SHP77 treated with DMSO at 0.1 percent for 48 hours (cell line): ENCODE data around the gene VMP1.

Source experiments
- DNase-seq: peaks from one replicate; lab custom pipeline; 2025; lab: John Stamatoyannopoulos, UW

The VMP1 gene

DNA sequence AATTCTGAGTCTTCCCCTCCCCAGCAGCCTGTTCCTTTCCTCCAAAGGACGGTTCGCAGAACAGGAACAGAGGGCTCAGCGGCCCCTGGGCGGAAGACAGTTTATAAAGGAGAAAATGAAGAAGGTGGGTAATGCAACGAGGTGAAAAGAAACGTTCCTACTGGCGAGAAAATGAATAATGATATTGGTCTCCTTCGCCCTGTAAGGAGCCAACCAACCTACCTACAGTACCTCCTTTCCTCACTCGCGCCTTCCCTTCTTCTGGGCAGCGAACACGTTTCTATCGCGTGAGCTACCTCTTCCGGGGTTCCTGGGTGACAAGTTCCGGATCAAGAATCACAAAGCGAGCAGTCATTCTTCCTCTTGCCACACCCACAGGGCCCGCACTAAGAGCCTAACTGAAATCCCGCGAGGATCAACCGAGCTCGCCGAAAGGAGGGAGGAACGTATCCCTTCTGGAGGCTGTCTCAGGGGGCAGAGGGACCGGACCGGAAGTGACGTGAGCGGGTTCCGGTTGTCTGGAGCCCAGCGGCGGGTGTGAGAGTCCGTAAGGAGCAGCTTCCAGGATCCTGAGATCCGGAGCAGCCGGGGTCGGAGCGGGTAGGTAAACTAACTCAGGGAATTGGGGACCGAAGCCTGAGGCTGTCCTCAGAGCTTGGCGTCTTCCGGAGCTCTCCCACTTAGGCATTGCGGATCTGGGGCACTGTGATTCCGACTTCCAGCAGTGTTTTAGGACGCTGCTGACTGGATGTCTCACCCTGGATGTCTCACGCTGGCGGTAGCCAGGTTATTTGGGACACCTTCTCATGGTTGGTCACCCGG is at the start of gene VMP1, which contains the start of gene PTRH2:
Gene VMP1 (plus strand): TSS at position 506 of the 822 bp plus-strand sequence. CDS start 23,793 bp downstream, outside the sequence.
Gene PTRH2 (minus strand): TSS at position 282 of the 822 bp plus-strand sequence. CDS start 9,452 bp downstream, outside the sequence.
- DNase-seq: peak; percentile 98

DNA sequence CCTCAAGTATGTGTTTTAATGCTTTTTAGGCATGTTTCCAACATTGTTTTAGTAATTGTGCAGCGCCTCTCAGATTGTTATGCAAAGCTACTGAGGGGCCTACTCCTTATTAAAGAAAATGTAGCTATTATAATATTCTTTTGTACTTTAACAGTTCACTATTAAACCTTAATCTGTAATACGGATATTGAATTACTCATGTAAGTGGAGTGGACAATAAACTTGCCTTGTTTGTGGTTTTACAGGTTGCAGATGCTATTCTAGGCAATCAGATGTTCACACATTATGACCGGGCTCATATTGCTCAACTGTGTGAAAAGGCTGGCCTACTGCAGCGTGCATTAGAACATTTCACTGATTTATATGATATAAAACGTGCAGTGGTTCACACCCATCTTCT is 41.2 kb upstream of the VMP1 start:
- no peak for DNase-seq

DNA sequence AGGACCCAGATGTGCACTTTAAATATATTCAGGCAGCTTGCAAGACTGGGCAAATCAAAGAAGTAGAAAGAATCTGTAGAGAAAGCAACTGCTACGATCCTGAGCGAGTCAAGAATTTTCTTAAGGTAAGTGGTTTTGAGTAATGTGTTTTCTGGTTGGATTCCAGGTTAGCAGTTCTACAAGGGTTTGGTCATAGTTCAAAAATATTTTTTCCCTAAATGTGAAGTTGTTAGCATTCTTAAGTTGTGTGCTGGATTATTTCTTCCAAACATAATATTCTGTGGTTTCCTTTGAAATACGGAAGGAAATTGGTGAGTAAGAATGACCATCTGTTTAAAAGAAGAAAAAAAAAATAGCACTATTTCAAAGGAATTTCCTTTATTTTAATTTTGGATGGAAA is 38.6 kb upstream of the VMP1 start:
- DNase-seq: no peak

- DNase-seq: no peak
These were observed 38.0 kb upstream of the VMP1 start for GRCh38 chr17:59669411-59669810.

GRCh38 chr17:59669944-59670343 is 37.5 kb upstream of the VMP1 start:
- DNase-seq: no peak

- no peak for DNase-seq
These were observed 36.1 kb upstream of the VMP1 start for GRCh38 chr17:59671386-59671785.

GRCh38 chr17:59675231-59675630 is 32.2 kb upstream of the VMP1 start:
- no peak for DNase-seq

DNA sequence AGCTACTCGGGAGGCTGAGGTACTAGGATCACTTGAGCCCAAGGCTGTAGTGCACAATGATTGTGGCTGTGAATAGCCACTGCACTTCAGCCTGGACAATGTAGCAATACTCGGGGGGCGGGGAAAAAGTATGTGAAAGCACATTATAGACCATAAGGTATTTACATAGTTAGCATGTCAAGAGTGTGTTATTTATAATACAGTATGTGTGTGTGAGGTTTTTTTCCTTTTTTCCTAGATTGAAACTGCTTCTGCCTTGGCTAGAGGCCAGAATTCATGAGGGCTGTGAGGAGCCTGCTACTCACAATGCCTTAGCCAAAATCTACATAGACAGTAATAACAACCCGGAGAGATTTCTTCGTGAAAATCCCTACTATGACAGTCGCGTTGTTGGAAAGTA is 30.7 kb upstream of the VMP1 start:
- no peak for DNase-seq

DNA sequence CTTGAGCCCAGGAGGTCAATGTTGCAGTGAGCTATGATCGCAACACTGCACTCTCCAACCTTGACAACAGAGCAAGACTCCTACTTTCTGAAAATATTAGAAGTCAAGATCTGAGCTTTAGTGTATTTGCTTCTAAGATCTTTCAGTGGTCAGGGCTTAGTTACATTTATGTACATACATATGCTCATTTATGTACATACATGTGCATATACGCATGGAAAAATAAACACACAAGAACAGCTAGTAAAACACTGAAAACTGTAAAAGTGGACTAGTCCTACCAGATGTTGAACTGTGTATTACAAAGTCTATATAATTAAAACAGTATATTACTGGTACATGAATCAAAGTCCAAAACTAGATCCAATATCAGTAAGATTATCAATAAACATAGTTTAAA is 28.5 kb upstream of the VMP1 start:
- no peak for DNase-seq

DNA sequence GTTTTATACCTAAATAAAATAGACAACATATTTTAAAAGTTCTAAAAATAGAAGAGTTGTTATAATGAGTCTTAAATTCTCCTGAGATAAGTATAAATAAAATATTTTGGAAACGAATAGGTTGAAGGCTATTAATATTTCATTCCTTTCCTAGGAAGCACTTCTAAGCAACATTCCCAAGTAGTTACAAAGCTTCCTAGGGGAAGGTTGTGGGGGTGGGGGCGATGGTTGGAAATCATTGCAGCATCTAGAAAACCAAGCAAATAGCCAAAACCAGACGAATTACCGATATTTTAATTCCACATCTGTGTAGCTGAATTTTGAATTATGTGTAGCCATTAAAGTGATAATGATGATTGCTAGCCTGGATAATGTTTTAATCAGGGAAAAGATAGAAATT is 27.1 kb upstream of the VMP1 start:
- DNase-seq: no peak

- no peak for DNase-seq
These were observed 24.2 kb upstream of the VMP1 start for GRCh38 chr17:59683283-59683682.

DNA sequence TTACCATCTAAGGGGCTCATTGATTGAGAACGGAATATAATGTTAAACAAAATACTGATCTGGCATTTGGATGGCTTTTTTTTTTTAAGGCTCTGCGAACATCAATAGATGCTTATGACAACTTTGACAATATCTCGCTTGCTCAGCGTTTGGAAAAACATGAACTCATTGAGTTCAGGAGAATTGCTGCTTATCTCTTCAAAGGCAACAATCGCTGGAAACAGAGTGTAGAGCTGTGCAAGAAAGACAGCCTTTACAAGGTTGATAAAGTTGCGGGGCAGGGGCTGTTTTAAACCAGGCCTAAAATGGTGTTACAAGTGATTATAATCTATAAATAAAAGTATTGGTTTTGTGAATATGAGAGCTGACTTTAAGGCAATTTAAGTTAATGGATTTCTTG is 22.5 kb upstream of the VMP1 start:
- DNase-seq: no peak

DNA sequence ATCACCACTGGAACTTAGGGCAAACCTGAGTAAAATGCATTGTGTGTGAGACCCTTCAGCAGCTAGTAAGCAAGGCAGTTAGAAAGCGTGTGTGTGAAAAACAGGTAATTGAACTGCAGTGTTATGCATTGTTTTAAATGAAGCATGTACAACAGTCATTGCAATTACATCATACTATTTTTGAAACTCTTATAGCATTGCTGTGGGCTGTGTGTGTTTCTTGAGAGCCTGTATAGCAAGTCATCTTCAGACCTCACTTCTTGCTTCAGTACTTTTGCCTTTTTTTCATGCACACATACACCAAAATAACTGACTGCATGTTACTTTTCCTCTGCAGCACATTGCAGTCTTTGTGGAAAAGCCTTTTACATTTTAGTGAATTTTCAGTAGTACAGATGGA is 19.4 kb upstream of the VMP1 start:
- DNase-seq: no peak

- no peak for DNase-seq
These were observed 19.0 kb upstream of the VMP1 start for GRCh38 chr17:59688496-59688895.

GRCh38 chr17:59693582-59693981 is 13.9 kb upstream of the VMP1 start:
- no peak for DNase-seq

- DNase-seq: no peak
These were observed 13.1 kb upstream of the VMP1 start for GRCh38 chr17:59694344-59694743.

DNA sequence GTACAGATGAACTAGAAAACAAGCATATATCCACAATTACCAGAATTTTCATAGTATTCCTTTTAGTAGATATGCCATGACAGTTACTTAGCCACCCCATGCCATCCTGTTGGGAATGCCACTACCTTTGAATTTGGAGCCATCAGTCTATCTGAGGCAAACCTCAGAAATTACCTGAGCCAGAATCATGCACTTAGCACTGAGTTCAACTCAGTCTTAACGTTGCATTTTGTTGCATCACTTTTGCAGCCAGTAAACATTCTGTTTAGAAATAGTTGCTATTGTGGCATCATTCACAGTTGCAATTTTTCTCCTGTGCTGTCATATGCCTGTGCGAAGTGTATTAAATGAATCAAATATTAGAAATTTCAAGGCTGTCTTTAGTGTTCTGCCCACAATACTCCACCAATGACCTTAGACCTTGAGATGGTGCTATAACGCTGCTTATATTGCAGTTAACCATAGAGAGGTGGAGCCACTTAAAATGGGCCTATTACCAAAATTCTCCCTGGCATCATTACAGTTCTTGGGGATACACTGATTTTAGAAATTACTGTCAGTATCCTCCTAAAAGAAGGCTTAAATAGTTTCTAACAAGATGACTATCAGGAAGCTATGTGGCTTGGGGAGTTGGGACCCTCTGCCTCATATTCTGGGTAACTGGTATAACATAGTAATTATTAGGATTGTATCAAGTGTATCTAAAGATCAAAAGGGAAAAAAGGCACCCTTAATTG is 11.3 kb upstream of the VMP1 start:
- DNase-seq: no peak

DNA sequence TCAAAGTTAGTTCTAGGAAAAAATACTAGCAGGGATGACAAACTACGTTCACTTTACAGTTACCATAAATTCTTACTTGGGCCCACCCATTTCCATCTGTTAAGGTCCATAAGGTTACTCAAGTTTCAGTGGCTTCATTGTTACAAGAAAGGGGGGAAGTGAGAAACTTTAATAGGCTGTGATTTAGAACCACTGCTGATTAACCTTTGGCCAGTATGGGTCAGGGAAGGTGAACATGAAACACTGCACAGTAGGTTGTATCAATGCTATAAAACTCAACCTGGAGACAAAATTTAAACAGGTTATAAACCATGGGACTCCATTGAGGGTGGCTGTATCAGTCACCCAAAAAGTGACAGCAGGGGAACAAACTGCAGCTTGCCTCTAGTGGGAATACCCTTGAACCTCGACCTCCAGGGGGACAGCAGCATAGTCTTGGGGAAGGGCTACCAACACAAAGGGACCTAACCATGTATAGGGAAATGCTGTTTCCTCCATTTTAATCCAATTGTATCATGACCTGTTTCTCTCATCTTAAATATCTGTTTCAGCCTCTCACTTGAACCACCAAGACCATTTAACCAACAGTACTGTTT is 10.7 kb upstream of the VMP1 start:
- DNase-seq: no peak

GRCh38 chr17:59698143-59698542 is 9.3 kb upstream of the VMP1 start:
- no peak for DNase-seq

DNA sequence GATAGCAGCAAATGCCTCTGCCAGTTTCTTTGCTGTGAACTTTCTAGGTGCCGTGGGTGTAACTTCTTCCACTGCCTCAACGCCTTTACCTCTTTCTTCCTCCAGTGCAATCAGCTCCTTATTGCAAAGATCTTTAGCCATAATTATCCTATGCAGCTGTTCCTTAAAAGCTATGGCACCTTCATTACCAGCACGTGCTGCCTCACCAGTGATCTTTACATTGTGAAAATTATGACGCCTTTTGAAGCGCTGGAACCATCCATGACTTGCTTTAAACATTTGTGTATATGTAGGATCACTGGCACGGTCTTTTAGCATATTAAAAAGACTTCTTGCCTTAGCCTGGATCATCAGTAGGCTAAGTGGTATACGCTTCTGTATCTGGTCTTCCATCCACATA is 8.2 kb upstream of the VMP1 start:
- DNase-seq: no peak

DNA sequence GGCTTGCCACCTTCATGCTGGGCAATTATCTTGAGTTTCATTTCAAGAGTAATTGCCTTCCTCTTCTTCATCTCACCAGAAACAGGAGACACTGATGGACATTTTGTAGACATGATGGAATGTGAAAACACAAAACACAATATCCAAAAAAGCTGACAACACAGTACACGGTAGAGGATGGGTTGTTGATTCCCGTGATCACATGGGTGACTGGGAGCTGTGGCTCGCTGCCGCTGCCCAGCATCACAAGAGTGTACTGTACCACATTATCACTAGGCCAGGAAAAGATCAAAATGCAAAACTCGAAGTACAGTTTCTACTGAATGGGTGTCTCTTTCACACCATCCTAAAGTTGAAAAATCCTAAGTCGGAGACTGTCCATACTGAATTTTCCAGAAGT is 7.7 kb upstream of the VMP1 start:
- DNase-seq: no peak

- DNase-seq: no peak
These were observed 5.2 kb upstream of the VMP1 start for GRCh38 chr17:59702304-59702703.

DNA sequence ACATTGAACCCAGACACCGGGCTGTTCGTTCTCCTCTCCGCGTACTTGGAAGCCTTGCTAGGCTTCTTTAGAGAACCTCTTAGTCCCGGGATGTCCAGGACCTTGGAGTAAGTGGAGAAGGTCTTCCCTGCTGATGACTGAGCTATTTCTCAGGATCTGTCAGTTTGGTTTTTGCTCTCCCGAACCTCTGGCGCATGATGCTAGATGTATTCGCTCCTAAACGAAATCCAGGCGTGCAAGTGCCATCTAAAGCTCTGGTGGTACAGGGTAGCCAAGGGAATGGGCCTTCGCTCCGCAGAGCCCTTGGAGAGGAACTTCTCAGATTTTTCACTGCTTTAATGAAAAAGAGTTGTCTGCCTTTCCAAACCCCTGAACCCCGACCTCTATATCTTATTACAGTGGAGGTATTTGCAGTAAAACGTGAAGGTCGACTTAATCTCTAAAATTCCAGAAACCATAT is 547 bp downstream of the VMP1 start:
- DNase-seq: no peak
